ENCODE data around the gene CCNDBP1.
"Not testable (repeated sequence)": the region's sequence is repeated elsewhere in the genome, so short reads cannot be mapped to it uniquely, and the experiment has no call there.

Gene CCNDBP1

GRCh38 chr15:43194795-43195194 is 9.6 kb downstream of the CCNDBP1 start:
- DNase-seq: no peak

GRCh38 chr15:43196760-43197548 is 11.8 kb downstream of the CCNDBP1 start:
- DNase-seq: no peak

DNA sequence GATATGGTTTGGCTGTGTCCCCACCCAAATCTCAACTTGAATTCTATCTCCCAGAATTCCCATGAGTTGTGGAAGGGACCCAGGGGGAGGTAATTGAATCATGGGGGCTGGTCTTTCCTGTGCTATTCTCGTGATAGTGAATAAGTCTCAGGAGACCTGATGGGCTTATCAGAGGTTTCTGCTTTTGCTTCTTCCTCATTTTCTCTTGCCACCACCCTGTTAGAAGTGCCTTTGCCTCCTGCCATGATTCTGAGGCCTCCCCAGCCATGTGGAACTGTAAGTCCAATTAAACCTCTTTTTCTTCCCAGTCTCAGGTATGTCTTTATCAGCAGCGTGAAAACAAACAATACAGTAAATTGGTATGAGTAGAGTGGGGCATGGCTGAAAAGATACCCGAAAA is 12.6 kb downstream of the CCNDBP1 start:
- not testable (repeated sequence) for DNase-seq

DNA sequence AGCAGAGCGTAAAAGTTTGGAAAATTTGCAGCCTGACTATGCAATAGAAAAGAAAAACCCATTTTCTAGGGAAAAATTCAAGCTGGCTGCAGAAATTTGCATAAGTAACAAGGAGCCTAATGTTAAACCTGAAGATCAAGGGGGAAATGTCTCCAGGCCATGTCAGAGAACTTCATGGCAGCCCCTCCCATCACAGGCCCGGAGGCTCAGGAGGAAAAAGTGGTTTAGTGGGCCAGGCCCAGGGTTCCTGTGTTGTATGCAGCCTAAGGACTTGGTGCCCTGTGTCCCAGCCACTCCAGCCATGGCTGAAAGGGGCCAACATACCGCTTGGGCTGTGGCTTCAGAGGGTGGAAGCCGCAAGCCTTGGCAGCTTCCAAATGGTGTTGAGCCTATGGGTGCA is 13.4 kb downstream of the CCNDBP1 start:
- DNase-seq: not testable (repeated sequence)

DNA sequence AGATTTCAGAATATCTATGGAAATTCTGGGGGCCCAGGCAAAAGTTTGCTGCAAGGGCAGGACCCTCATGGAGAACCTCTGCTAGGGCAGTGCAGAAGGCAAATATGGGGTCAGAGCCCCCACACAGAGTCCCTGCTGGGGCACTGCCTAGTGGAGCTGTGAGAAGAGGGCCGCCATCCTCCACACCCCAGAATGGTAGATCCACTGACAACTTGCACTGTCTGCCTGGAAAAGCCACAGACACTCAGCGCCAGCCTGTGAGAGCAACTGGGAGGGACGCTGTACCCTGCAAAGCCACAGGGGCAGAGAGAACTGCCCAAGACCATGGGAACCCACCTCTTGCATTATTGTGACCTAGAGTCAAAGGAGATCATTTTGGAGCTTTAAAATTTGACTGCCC is 13.8 kb downstream of the CCNDBP1 start:
- DNase-seq: no peak

- DNase-seq: no peak
Measured at GRCh38 chr15:43199945-43200488, 14.8 kb downstream of the CCNDBP1 start.

- no peak for DNase-seq
Measured at GRCh38 chr15:43204016-43204901, 19.1 kb downstream of the CCNDBP1 start.

GRCh38 chr15:43206054-43206453 is 20.9 kb downstream of the CCNDBP1 start:
- DNase-seq: no peak

DNA sequence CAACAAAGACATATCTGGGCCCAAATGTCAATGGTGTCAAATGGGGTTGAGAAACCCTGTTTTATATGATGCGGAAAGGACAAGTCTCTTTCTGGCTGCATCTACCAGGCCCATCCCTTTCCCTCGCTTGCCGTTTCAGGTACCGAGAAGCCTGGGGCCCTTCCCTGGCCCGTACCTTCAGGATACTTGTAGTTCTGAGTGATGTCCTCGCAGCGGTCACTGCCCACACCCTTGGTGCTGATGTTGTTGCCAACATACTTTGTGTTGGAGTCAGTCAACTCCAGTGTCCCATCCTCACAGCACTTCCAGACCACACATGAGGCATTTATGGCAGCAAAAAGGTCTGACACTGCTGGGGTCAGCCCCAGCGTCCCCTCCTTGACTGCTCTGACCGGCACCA is 21.8 kb downstream of the CCNDBP1 start:
- DNase-seq: no peak

GRCh38 chr15:43208052-43209002 is 23.1 kb downstream of the CCNDBP1 start:
- no peak for DNase-seq

DNA sequence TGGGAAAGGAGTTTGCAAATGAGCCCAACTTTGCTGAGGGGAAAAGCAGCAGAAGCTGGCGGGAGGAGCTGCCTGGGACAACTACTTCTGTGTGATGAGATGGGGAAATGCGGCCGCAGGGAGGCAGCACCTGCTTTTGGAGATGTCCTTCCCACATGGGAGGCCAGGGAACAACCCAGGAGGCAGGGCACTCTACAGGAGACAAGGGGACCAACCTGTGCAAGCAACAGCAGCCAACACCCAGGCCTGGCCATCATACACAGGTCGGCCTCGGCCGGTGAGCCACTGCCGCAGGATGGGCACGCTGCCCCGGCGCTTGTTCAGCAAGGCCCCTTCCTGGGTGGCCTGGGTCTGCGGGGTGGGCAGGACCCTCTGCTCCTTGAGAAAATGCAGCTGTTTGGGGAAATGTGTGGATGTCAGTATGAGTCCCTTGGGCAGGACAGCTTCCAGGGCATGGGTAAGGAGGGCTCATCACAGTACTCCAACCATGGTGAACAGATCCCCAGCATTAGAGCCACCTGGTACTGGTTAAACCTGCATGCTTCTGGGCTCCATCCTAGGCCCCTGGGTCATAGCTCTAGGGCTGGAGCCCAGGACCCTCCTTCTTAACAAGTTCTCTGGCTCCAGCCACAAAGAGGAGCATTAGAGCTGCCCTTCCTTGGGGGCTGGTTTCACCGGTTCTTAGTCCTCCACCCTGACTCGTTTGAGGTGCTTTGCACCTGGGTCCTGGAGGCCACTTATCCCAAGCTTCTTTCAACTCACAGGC is 24.0 kb downstream of the CCNDBP1 start:
- no peak for DNase-seq

GRCh38 chr15:43210172-43210745 is 25.1 kb downstream of the CCNDBP1 start:
- DNase-seq: no peak

DNA sequence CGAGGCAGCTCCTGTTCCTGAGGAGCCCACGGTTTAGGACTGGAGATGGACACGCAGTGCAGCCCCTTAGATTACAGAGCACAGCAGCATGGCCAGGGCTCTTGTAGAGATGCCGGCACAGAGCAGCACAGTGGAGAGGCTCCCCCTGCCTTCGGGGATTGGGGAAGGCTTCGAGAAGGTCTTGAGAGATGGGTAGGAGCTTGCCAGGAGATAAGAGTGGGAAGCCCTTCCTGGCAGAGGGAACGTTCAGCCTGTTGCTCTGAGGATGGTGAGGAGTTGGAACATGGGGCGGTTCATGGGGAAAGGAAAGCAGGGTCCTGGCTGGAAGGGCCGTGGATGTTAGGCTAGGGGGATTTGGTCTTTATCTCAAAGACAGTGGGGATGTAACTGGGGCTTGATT is 25.6 kb downstream of the CCNDBP1 start:
- DNase-seq: no peak

GRCh38 chr15:43211224-43211735 is 26.1 kb downstream of the CCNDBP1 start:
- no peak for DNase-seq

DNA sequence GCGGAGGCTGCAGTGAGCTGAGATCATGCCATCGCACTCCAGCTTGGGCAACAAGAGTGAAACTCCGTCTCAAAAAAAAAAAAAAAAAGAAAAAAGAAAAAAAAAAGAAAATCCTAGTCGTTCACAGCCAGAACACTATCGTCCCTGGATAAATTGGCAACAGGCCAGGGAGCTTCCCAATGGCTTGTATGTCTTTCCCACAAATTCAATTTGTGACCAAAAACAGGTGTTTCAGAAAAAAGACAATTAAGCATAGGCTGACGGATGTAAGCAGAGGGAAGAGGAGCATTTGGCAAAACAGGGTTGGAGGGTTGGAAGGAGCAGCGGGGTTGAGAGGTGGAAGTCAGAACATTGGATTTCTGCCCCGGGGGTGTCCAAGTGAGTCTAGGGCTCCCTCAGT is 27.1 kb downstream of the CCNDBP1 start:
- no peak for DNase-seq

DNA sequence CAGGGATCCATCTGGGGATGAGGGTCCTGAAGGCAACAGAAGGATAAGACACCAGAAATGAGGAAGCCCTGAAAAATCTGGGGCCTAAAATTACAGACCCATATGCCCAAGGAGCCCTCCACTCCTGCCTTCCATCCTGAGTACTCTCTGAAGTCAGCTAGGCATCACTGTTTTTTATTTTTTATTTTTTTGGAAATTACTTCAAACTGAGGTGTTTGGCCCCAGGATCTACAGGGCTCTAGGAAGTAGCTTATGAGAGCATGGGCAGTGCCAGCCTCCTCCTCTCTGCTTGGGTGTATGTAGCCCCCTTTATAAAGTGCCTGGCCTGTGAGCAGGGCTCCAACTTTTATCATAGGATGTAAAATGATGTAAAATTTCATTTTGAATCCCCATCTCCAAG is 27.7 kb downstream of the CCNDBP1 start:
- no peak for DNase-seq

DNA sequence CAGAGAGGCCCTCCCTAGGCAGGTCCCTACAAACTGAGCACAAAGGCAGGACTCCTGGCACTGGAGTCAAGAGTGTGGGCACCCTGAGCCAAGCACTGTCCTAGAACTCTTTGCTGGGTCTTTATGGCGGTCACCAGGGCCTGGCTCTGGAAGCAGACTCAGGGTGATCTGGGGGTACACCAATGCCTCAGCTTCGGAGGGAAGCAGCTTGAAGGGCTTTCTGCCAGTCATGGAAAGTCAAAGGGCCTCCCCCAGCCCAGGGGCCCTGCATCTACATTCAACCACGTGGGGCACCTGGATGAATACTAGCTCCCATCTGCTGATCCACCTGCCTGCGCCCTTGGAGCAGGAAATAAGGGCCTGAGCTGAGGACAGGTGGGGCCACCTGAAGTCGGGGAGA is 28.3 kb downstream of the CCNDBP1 start:
- DNase-seq: no peak

- no peak for DNase-seq
Measured at GRCh38 chr15:43214169-43214568, 29.0 kb downstream of the CCNDBP1 start.

DNA sequence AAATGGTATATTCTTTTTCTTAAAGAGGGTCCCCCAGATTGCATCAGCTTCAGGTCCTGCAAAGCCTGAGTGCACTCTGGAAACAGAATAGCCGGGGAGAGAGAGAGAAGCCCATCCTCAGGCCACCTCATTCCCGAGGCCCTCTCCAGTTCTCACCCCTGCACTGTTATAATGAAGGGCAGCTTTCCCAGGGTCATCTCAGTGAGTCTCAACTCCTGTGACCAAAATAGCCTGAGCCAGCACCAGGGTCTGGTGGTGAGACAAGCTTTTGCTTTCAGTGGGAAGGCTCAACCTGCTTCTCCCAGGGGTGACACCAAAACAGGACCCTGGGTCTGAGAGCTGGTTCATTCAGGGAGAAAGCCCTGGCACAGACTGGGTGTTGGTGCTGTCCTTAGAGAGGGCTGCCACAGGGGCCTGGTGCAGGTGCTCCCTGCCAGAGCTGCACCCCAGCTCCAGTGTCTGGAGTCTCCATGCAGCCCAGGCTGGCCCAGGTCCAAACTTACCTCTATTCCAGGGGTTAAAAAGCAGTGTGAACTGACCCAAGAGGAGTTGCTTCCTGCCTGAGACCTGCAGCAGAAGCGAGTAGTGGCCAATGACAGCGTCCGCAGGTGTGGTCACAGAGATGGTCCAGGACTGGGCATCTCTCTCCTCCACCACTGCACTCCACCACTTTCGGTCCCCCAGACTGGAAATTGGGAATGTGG is 29.5 kb downstream of the CCNDBP1 start:
- DNase-seq: no peak

- no peak for DNase-seq
Measured at GRCh38 chr15:43215961-43216360, 30.8 kb downstream of the CCNDBP1 start.

Measured in left hindlimb (tissue), 1 donor.